GM19043 (cell line): ENCODE data around the gene SMIM10L2A.
"Not testable (repeated sequence)": the region's sequence is repeated elsewhere in the genome, so short reads cannot be mapped to it uniquely, and the experiment has no call there.

ENCODE experiments used
- ATAC-seq: cut with Tn5 transposase; IDR thresholded peaks from one replicate; pipeline ENCODE4 v1.9.1; 2021; ENCODE audit warnings: low read depth; ENCODE audit not compliant: unreplicated experiment

The SMIM10L2A gene

DNA sequence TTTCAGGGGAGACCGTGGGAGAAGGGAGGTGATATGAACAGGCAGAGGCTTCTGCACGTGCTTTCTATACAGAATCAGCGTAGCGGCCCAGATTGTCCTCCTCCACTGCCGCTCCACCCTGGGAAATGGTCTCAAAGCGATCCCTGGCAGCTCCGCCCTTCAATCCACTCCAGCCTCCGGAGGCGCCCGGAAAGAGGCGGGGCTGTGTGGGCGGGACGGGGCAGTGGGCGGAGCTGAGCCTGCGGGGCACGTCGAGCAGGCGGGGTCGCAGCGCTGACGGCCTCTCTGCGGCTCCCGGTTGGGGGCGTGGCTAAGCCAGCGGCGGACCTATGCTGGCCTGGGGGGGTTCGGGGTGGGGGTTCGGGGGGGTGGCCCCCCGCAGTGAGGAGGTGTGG is 210 bp upstream of the SMIM10L2A start:
- ATAC-seq = peak; percentile 84

DNA sequence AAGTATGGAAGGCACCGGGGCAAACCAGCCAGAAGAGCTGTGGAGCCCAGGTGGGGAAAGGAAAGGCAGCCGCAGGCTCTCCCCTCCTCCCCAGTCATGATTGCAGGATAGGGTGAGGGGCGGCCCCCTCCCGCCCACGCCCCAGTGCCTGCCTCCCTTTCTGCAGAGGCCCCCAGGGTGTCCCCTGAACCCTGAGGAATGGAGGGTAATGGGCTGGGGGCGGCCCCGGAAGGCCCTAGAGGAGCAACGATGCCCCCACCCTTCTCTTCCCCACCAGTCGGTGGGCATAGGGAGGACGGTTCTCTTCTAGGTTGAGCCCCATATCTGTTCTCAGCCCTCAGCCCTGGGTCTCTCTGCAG is 1.0 kb downstream of the SMIM10L2A start:
- not testable (repeated sequence) for ATAC-seq

GRCh38 chrX:135423173-135423864 is 1.6 kb downstream of the SMIM10L2A start:
- ATAC-seq = not testable (repeated sequence)

GRCh38 chrX:135424469-135424868 is 2.7 kb downstream of the SMIM10L2A start:
- no peak for ATAC-seq

DNA sequence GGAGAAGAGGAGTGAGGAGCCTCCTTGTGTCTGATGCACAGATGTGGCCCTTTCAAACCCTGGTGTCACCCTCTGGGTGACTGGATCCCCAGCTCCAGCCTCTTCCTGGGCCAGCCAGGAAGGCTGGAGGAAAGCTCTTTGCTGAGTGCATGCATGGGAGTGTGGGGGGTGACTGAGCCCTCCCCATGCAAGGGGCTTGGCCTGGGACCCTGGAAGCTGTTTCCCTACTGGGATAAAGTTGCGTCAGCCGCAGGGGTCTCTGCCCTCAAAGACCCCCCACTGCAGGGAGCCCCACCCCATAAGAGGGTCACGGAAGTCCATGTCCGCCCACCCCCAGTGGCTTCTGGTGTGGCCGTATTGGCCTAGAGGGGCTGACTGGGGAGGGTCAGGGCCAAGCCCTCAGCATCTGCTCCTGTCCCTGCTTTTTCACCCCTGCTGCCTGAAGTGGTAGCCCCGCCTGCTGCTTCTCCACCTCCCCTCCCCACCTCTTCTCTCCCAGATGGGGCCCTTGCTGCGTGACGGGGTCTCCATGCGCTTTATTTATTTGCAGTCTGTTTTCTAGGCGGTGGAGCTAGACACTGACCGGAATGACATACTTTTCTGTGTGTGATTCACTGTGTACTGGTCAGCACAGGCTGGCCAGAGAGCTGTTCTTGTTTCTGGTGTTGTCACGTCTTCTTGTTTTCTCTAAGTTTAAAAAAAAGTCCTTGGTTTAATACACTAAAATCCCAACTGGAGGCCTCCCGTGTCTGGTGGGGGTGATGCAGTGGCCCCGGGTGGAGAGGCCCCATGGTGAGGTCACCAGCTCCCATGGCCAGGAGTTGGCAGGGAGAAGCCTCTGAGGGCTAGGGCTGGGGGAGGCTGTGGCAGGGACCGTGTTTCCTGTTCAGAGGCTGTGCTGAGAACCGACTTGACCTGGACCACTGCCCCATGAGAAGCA is 3.6 kb downstream of the SMIM10L2A start:
- no peak for ATAC-seq

GRCh38 chrX:135429429-135429828 is 7.7 kb downstream of the SMIM10L2A start:
- no peak for ATAC-seq

DNA sequence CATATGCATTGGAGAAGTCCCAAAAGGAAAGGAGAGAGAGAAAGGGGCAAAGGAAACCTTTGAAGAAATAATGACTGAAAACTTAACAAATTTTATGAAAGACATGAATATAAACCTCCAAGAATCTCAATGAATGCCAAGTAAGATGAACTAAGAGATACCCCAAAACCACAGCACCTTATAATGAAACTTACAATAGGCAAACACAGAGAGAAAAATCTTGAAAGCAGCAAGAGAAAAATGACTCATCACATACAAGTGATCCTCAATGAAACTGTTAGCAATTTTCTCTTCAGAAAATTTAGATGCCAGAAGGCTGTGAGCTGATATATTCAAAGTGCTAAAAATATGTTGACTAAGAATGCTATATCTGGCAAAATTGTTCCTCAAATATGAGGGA is 10.1 kb downstream of the SMIM10L2A start:
- no peak for ATAC-seq

DNA sequence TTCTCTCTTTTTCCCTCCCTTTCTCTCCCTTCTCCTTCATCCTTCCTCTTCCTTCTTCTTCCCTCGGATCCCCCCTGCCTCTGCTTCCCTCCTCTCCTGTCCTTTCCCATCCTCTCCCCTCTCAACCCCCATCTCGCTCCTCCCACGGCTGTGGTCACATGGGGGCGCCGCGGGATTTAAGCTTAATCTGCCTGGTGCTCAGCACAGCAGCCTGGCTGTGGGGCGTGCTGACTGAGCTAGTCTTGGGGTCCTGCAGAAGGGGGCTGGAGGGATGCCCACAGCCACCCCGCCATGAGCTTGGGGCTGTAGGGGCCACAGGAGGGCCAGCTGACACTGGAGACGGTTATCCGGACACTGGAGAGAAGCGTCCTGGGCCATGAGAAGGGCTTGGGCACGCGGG is 10.7 kb downstream of the SMIM10L2A start:
- ATAC-seq = no peak

- no peak for ATAC-seq
These were observed 11.3 kb downstream of the SMIM10L2A start for GRCh38 chrX:135432881-135433521.

- no peak for ATAC-seq
These were observed 11.9 kb downstream of the SMIM10L2A start for GRCh38 chrX:135433531-135434257.

- no peak for ATAC-seq
These were observed 12.8 kb downstream of the SMIM10L2A start for GRCh38 chrX:135434258-135435138.

- ATAC-seq = no peak
These were observed 13.6 kb downstream of the SMIM10L2A start for GRCh38 chrX:135435139-135435922.

DNA sequence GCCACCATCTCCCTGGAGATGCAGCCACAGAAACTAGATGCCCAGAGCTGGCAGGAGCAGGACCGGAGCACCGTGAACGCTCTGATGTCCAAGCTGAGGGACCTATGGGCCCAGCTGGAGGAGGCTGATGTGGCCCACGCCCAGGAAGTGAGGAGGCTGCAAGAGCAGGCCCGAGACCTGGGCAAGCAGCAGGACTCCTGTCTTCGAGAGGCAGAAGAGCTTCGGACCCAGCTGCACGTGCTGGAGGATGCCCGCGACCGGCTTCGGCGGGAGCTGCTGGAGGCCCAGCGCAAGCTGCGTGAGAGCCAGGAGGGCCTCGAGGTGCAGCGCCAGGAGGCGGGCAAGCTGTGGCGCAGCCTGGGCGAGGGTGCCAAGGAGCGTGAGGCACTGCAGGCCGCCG is 14.2 kb downstream of the SMIM10L2A start:
- ATAC-seq = no peak

- no peak for ATAC-seq
These were observed 14.7 kb downstream of the SMIM10L2A start for GRCh38 chrX:135436456-135436855.

DNA sequence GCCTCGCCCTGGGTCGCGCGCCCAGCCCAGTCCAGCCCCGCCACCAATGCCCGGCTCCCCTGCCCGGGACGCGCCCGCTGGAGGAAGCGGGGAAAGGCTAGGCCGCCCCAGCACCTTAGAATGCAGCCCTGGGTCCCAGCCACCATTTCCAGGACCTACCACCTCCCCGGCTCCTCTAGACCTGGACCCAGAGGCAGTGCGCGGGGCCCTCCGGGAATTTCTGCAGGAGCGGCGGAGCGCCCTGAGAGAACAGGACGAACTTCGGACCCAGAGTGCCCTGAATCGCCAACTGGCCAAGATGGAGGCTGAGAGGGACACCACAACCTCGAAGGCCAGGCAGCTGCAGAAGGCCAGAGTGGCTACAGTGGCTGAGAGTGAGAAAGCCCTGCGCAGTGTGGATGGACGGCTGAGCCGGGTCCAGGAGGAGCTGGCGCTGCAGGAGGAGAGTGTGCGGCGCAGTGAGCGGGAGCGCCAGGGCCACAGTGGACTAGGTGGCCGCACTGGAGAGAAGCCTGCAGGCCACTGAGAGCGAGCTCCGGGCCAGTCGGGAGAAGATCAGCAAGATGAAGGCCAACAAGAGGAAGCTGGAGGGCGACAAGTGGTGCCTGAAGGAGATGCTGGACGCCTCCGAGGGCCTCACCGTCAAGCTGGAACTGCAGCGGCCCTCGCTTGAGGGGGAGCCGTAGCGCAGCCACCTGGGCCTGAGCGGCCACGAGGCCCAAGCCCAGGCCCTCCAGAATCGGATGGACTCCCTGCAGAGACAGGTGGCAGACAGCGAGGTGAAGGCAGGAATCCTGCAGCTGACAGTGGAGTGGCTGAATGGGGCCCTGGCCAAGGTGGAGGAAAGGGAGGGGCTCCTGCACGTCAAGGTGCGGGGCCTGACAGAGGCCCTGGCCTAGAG is 15.5 kb downstream of the SMIM10L2A start:
- ATAC-seq = no peak

DNA sequence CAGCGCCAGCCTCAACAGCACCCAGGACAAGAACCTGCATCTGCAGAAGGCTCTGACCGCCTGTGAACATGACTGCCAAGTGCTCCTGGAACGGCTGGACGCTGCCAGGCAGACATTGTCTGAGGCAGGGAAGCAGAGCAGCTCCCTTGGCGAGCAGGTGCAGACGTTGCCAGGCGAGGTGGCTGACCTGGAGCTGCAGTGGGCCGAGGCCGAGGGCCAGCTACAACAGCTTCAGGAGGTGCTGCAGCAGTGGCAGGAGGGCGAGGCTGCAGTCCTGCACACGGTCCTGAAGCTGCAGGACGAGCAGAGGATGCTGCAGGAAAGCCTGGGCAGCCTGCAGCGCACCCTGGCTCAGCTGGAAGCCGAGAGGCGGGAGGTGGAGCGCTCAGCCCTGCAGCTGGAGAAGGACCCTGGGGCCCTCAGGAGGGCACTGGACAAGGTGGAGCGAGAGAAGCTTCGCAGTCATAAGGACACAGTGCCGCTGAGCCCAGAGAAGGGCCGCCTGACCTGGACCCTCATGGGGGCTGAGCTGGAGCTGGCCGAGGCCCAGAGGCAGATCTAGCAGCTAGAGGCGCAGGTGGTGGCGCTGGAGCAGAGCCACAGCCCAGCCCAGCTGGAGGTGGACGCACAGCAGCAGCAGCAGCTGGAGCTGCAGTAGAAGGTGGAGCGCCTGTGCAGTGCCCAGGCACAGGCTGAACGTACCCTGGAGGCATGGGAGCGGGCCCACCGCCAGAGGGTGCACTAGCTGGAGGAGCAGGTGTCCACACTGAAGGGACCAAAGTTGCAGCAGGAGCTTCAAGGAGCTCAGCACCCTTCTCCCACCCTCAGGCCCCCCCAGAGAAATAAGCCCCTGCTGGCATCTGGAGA is 16.4 kb downstream of the SMIM10L2A start:
- no peak for ATAC-seq

GRCh38 chrX:135438734-135439043 is 16.9 kb downstream of the SMIM10L2A start:
- ATAC-seq = no peak
